A549 (cell line): ENCODE data around the gene OLFM1. TPM values are rescaled to one million over a fixed set of nuclear protein-coding genes. Genes with fewer than 3 reads are reported as not detected.

Experiments
- ATAC-seq, 2 experiments: fragments of 200-7000 bp in 1 of 2; fragments of >200 bp in 1 of 2; cut with Nextera tagmentation in 1 of 2; cut with Tn5 transposase in 1 of 2; 3 replicates each; pipeline versions ENCODE4 v1.8.0 to v1.9.1; 2018 to 2020; ENCODE audit warnings: mild to moderate bottlenecking in 1 of 2, moderate library complexity in 1 of 2
- CTCF ChIA-PET: fragments of 300-600 bp; sonication (Branson Sonifier 250); formaldehyde crosslinking; extraction: SDS; loops from one replicate; lab custom pipeline; 2021; ENCODE audit warnings: antibody characterized with exemption, inconsistent platforms; lab: Yijun Ruan, JAX
- POLR2A ChIA-PET: fragments of 350-600 bp; formaldehyde crosslinking; extraction: SDS; loops from one replicate; lab custom pipeline; 2021; ENCODE audit warnings: antibody characterized with exemption, inconsistent platforms; lab: Yijun Ruan, JAX
- DNase-seq, 2 experiments: peaks; one replicate each; pipeline versions ENCODE4 v3.0.0 to v3.0.0-alpha.2; 2011 to 2016; ENCODE audit warnings: low read depth in 1 of 2, low spot score in 1 of 2
- FAIRE-seq: peaks from 2 replicates; lab custom pipeline; 2011; peaks lifted over from hg19 to GRCh38; lab: Jason Lieb, UNC
- H3K27ac ChIP-seq, 2 experiments: fragments of >200 bp; sonication (Bioruptor Twin); formaldehyde crosslinking; 3 replicates each; pipeline ENCODE4 v1.5.1; 2016 to 2017
- H3K4me1 ChIP-seq: fragments of >200 bp; sonication (Bioruptor Twin); formaldehyde crosslinking; 3 replicates; pipeline ENCODE4 v1.6.1; 2016
- H3K4me2 ChIP-seq: fragments of >200 bp; sonication (Bioruptor Twin); formaldehyde crosslinking; 3 replicates; pipeline ENCODE4 v1.6.1; 2016
- H3K4me3 ChIP-seq: fragments of >200 bp; sonication (Bioruptor Twin); formaldehyde crosslinking; 3 replicates; pipeline ENCODE4 v1.5.1; 2016
- H3K9me3 ChIP-seq: fragments of >200 bp; sonication (Bioruptor Twin); formaldehyde crosslinking; 3 replicates; pipeline ENCODE4 v1.6.1; 2016
- CHD4 ChIP-seq: fragments of 200-600 bp; sonication (generic); IDR thresholded peaks from 2 replicates; pipeline ENCODE4 v1.6.1; 2016; ENCODE audit warnings: antibody characterized with exemption, mild to moderate bottlenecking, borderline replicate concordance
- EHMT2 ChIP-seq: fragments of 200-600 bp; sonication (generic); IDR thresholded peaks from 2 replicates; pipeline ENCODE4 v1.6.1; 2016; ENCODE audit warnings: antibody characterized with exemption, low read depth, mild to moderate bottlenecking, moderate library complexity
- MAZ ChIP-seq: fragments of 150-350 bp; IDR thresholded peaks from 2 replicates; pipeline ENCODE4 v1.6.1; 2014; ENCODE audit warnings: antibody characterized with exemption, low read depth, low read length, borderline replicate concordance
- NPAS2 ChIP-seq: fragments of 250-450 bp; sonication (Bioruptor Pico); IDR thresholded peaks from 2 replicates; pipeline ENCODE4 v1.8.0; 2022; ENCODE audit warnings: mild to moderate bottlenecking, moderate library complexity, borderline replicate concordance
- REST ChIP-seq: fragments of 200-600 bp; sonication (generic); IDR thresholded peaks from 2 replicates; pipeline ENCODE4 v1.6.1; 2016; ENCODE audit warnings: antibody characterized with exemption, mild to moderate bottlenecking, moderate library complexity
- RFX5 ChIP-seq: fragments of 450-650 bp; IDR thresholded peaks from 2 replicates; pipeline ENCODE4 v1.7.1; 2014; ENCODE audit warnings: antibody characterized with exemption, mild to moderate bottlenecking, moderate library complexity
- SREBF2 ChIP-seq: fragments of 450-650 bp; IDR thresholded peaks from 2 replicates; pipeline ENCODE4 v1.6.1; 2014; ENCODE audit warnings: mild to moderate bottlenecking, moderate library complexity
- WGBS: methylation state at CpG from one replicate; pipeline ENCODE4 v1.1.6; 2017; ENCODE audit errors: missing lambda C conversion rate; 5-methylcytosine and 5-hydroxymethylcytosine counted together
- polyA plus RNA-seq, 4 experiments: library from polyadenylated mRNA; depleted of rRNA in 3 of 4; stranded (reverse); fragments of >200 nt; fragmentation: RNase III in 1 of 4; extraction: RNeasy Plus Mini Kit Qiagen cat#74134 plus additional on column Dnase treatment in 1 of 4; gene quantifications; 2 replicates in 3 of 4; 3 replicates in 1 of 4; pipeline ENCODE4 v1.2.3, GENCODE V29; 2011 to 2017

OLFM1 gene
- polyA plus RNA-seq, 2 of the 4 experiments (the other 2 are of a cell fraction) = 2.7 to 10.5 TPM

- TF ChIP-seq MAZ = no peak
These were observed 80.6 kb downstream of the OLFM1 start (continued) for GRCh38 chr9:135167849-135168655.

DNA sequence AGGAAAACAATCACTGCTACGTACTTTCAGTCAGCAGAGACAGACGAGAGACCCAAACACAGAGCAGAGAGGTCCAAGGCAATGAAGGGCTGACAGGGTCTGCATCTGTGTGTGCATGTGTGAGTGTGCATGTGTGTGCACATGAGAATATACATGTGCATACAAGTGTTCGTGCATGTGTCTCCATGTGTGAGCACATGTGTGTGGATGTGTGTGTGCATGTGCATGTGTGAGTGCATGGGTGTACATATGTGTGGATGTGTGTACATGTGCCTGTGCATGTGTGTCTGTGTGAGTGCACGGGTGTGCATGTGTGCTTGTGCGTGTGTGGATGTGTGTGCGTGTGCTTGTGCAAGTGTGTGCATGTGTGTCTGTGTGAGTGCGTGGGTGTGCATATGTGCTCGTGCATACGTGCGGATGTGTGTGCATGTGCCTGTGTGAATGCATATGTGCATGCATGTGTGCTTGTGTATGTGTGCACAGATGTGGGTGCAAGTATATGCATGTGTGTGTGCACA is 82.3 kb downstream of the OLFM1 start:
- ATAC-seq (no peak), FAIRE-seq (no peak), DNase-seq (no peak)
- Histone ChIP-seq H3K9me3 (no peaks in the 10 kb centered on the region), H3K4me2 (no peak overlapping the region), H3K4me1 (no peaks in the 10 kb centered on the region), H3K27ac (no peak overlapping the region), H3K4me3 (no peak overlapping the region)
- TF ChIP-seq NPAS2 (no peak), CHD4 (no peak), EHMT2 (no peak), SREBF2 (no peak), MAZ (no peak)
- 56% methylated on average over 10 of the region's 10 CpGs for WGBS
- ChIA-PET CTCF (no interaction called here), POLR2A (no interaction called here)

DNA sequence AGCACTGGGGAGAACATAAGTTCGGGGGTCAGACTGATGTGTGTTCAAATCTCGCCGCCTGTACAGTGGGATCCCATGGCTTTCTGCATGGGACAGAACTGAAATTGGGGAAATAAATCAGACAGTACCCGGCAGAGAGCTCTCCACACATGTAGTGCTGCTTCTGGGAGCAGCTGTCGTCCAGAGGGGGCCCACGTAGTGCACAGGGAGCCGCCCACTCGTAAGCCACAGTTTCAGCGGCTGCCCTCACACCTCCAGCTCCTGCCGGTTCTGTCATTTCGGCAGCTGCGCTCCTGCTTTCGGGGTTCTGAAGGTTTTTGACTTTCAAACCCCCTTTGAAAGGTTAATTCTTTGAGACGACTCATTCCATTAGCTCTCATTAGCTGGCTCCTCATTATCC is 83.1 kb downstream of the OLFM1 start:
- H3K4me2 ChIP-seq = no peak overlapping the region
- FAIRE-seq (no peak), ATAC-seq (no peak), DNase-seq (no peak)
- no peak overlapping the region for H3K4me3 ChIP-seq
- no peaks in the 10 kb centered on the region for H3K4me1 ChIP-seq
- POLR2A ChIA-PET = no interaction called here
- TF ChIP-seq NPAS2 = no peak
- no peak for TF ChIP-seq REST
- no peak for TF ChIP-seq SREBF2
- no peak for TF ChIP-seq MAZ
- no peak for TF ChIP-seq RFX5
- CTCF ChIA-PET = interaction anchor here (0.8 to 2.5 kb wide), 3 partner anchors 10 to 13 kb away, joined by 3 to 6 read pairs (median 3); no protein-coding TSS in a partner anchor
- 28% methylated on average over 14 of the region's 14 CpGs for WGBS
- H3K9me3 ChIP-seq = no peaks in the 10 kb centered on the region
- H3K27ac ChIP-seq = no peak overlapping the region

Other genes with a start within 250 kb of the OLFM1 start
- not detected in 2 replicates for gene FCN2, start 206.9 kb upstream of the OLFM1 start, polyA plus RNA-seq (2011; rRNA removed)
- not detected in 3 replicates for gene FCN2, start 206.9 kb upstream of the OLFM1 start, polyA plus RNA-seq (2017; fragmentation: RNase III; extraction: RNeasy Plus Mini Kit Qiagen cat#74134 plus additional on column Dnase treatment)
- not detected in 2 replicates for gene FCN1, start 169.8 kb upstream of the OLFM1 start, polyA plus RNA-seq (2011; rRNA removed)
- gene FCN1, start 169.8 kb upstream of the OLFM1 start, polyA plus RNA-seq (2017; fragmentation: RNase III; extraction: RNeasy Plus Mini Kit Qiagen cat#74134 plus additional on column Dnase treatment) = not detected in 3 replicates